ENCODE results near the gene ARVCF.

- TF ChIP-seq CTCF (IDR thresholded peaks at IDR 0.05) (no peak), POLR2A (IDR thresholded peaks at IDR 0.05; ENCODE audit: low read depth) (no peak), EP300 (IDR thresholded peaks at IDR 0.05) (no peak), POLR2AphosphoS5 (IDR thresholded peaks at IDR 0.05) (no peak)
These were observed 28.3 kb downstream of the ARVCF start for GRCh38 chr22:19988331-19988808.

Data from esophagus muscularis mucosa (tissue), 4 donors.